Panc1 (cell line): ENCODE measurements around the gene MTA1.

ENCODE experiments used
- CTCF ChIP-seq: fragments of 450-650 bp; IDR thresholded peaks from 2 replicates; pipeline ENCODE4 v1.5.1; 2017; ENCODE audit warnings: mild to moderate bottlenecking
- POLR2AphosphoS5 ChIP-seq: IDR thresholded peaks from 2 replicates; pipeline ENCODE4 v1.6.1; 2012; ENCODE audit warnings: mild to moderate bottlenecking, low read depth, low read length, moderate library complexity
- REST ChIP-seq, 2 experiments: IDR thresholded peaks; 2 replicates each; pipeline ENCODE4 v1.6.1; 2011 to 2012; ENCODE audit warnings: low read depth in 2 of 2, control low read depth in 1 of 2, low read length in 1 of 2, mild to moderate bottlenecking in 1 of 2, moderate library complexity in 1 of 2; ENCODE audit not compliant: insufficient read depth in 1 of 2
- TCF7L2 ChIP-seq: IDR thresholded peaks from 2 replicates; pipeline ENCODE4 v1.6.1; 2011; ENCODE audit warnings: mild to moderate bottlenecking, low read depth, low read length, inconsistent platforms

GRCh38 chr14:105379946-105380345 lies 39.7 kb upstream of the MTA1 start:
- TF ChIP-seq CTCF (no peak), POLR2AphosphoS5 (no peak), REST (IDR thresholded peaks at IDR 0.05; ENCODE audit: insufficient read depth in 1 of 2, low read depth in 2 of 2, low read length in 1 of 2) (no peak), TCF7L2 (no peak)
